GM12878 (cell line): ENCODE results near the gene ADRA2B. TPM values are rescaled to one million over a fixed set of nuclear protein-coding genes. Genes with fewer than 3 reads are reported as not detected.

ENCODE experiments used
- ATAC-seq: fragments of 200-7000 bp; cut with Tn5 transposase; 3 replicates; pipeline ENCODE4 v1.9.1; 2020; ENCODE audit warnings: mild to moderate bottlenecking, moderate library complexity
- BruUV-seq: library from RNA; stranded (reverse); fragments of 400-500 nt; replicated peaks from 2 replicates; lab custom pipeline; 2021; lab: Mats Ljungman, UMichigan
- CTCF ChIA-PET: fragments of 300-600 bp; sonication (Branson Sonifier 250); formaldehyde crosslinking; extraction: SDS; loops from one replicate; lab custom pipeline; 2021; ENCODE audit warnings: inconsistent platforms; lab: Yijun Ruan, JAX
- POLR2A ChIA-PET: fragments of 350-600 bp; formaldehyde crosslinking; extraction: SDS; loops from one replicate; lab custom pipeline; 2021; ENCODE audit warnings: inconsistent platforms; lab: Charles Lee
- RAD21 ChIA-PET: fragments of 300-600 bp; sonication (Branson Sonifier 250); formaldehyde crosslinking; loops from one replicate; lab custom pipeline; 2023; ENCODE audit warnings: antibody characterized with exemption; ENCODE audit not compliant: unreplicated experiment; lab: Charles Lee
- SMC1A ChIA-PET: fragments of 300-600 bp; sonication (Branson Sonifier 250); formaldehyde crosslinking; loops from one replicate; lab custom pipeline; 2023; ENCODE audit not compliant: unreplicated experiment, uncharacterized antibody; lab: Charles Lee
- DNase-seq: peaks from one replicate; pipeline ENCODE4 v3.0.0-alpha.2; 2011; ENCODE audit warnings: low read depth, low spot score
- FAIRE-seq: peaks from 3 replicates; lab custom pipeline; 2011; peaks lifted over from hg19 to GRCh38; lab: Jason Lieb, UNC
- H2AFZ ChIP-seq: 2 replicates; pipeline ENCODE4 v1.6.0; 2011; ENCODE audit warnings: low read depth, low read length, control low read depth; ENCODE audit not compliant: control insufficient read depth
- H3K27ac ChIP-seq: 2 replicates; pipeline ENCODE4 v1.5.1; 2011; ENCODE audit warnings: control low read depth; ENCODE audit not compliant: control insufficient read depth, insufficient read depth
- H3K27me3 ChIP-seq, 2 experiments: replicated peaks in 1 of 2; 2 replicates each; pipeline versions ENCODE4 v1.6.0 to v1.6.1; 2011; ENCODE audit warnings: low read length in 1 of 2; ENCODE audit not compliant: control insufficient read depth in 2 of 2, insufficient read depth in 2 of 2
- H3K36me3 ChIP-seq, 2 experiments: 2 replicates each; pipeline ENCODE4 v1.5.1; 2011; ENCODE audit warnings: low read length in 1 of 2; ENCODE audit not compliant: control insufficient read depth in 2 of 2, insufficient read depth in 2 of 2
- H3K4me1 ChIP-seq: 2 replicates; pipeline ENCODE4 v1.6.1; 2011; ENCODE audit warnings: mild to moderate bottlenecking, low read length, moderate library complexity, mixed read lengths; ENCODE audit not compliant: control insufficient read depth, insufficient read depth
- H3K4me2 ChIP-seq: 2 replicates; pipeline ENCODE4 v1.6.0; 2011; ENCODE audit warnings: control low read depth; ENCODE audit not compliant: control insufficient read depth, insufficient read depth
- H3K4me3 ChIP-seq: fragments of 200-600 bp; sonication (generic); 2 replicates; pipeline ENCODE4 v1.5.1; 2016
- H3K79me2 ChIP-seq: 2 replicates; pipeline ENCODE4 v1.6.0; 2011; ENCODE audit warnings: low read length; ENCODE audit not compliant: control insufficient read depth, insufficient read depth
- H3K9ac ChIP-seq: 2 replicates; pipeline ENCODE4 v1.8.0; 2011; ENCODE audit warnings: low read length, control low read depth, mixed read lengths; ENCODE audit not compliant: control insufficient read depth, insufficient read depth
- H3K9me3 ChIP-seq: replicated peaks from 3 replicates; pipeline ENCODE4 v1.5.1; 2011; ENCODE audit warnings: mild to moderate bottlenecking, low read length; ENCODE audit not compliant: control insufficient read depth, insufficient read depth
- H4K20me1 ChIP-seq: 2 replicates; pipeline ENCODE4 v1.6.0; 2011; ENCODE audit not compliant: control insufficient read depth, insufficient read depth
- CBFB ChIP-seq: IDR thresholded peaks from 2 replicates; pipeline ENCODE4 v1.6.1; 2016; ENCODE audit warnings: antibody characterized with exemption, low read depth
- IKZF1 ChIP-seq: fragments of 450-650 bp; conservative IDR thresholded peaks from 2 replicates; pipeline ENCODE4 v1.6.1; 2017; ENCODE audit warnings: antibody characterized with exemption, mild to moderate bottlenecking
- NFYB ChIP-seq: IDR thresholded peaks from 2 replicates; pipeline ENCODE4 v1.6.1; 2011; ENCODE audit warnings: low read depth, mild to moderate bottlenecking, low read length, improper control_type of control experiment, moderate library complexity; ENCODE audit not compliant: insufficient read depth
- PKNOX1 ChIP-seq: fragments of 450-650 bp; IDR thresholded peaks from 2 replicates; pipeline ENCODE4 v1.6.1; 2016; ENCODE audit warnings: mild to moderate bottlenecking
- POLR2AphosphoS2 ChIP-seq: IDR thresholded peaks from 2 replicates; pipeline ENCODE4 v1.6.1; 2011; ENCODE audit warnings: low read depth, mild to moderate bottlenecking, low read length, improper control_type of control experiment, moderate library complexity
- POU2F2 ChIP-seq: IDR thresholded peaks from 3 replicates; pipeline ENCODE4 v1.6.1; 2011; ENCODE audit warnings: low read depth, mild to moderate bottlenecking, low read length, borderline replicate concordance
- RAD51 ChIP-seq: fragments of 450-650 bp; IDR thresholded peaks from 2 replicates; pipeline ENCODE4 v1.6.1; 2016; ENCODE audit warnings: moderate library complexity, mild to moderate bottlenecking, inconsistent platforms
- RELB ChIP-seq: fragments of 450-650 bp; IDR thresholded peaks from 2 replicates; pipeline ENCODE4 v1.6.1; 2017; ENCODE audit warnings: low read depth, mild to moderate bottlenecking, moderate library complexity
- STAT1 ChIP-seq: fragments of 450-650 bp; conservative IDR thresholded peaks from 2 replicates; pipeline ENCODE4 v1.6.1; 2014; ENCODE audit warnings: antibody characterized with exemption, mild to moderate bottlenecking
- SUZ12 ChIP-seq: fragments of 200-600 bp; sonication (generic); IDR thresholded peaks from one replicate; pipeline ENCODE4 v1.6.1; 2018; ENCODE audit warnings: antibody characterized with exemption, mild to moderate bottlenecking; ENCODE audit not compliant: unreplicated experiment
- TCF12 ChIP-seq: IDR thresholded peaks from 2 replicates; pipeline ENCODE4 v1.6.1; 2011; ENCODE audit warnings: low read depth, mild to moderate bottlenecking, low read length
- ZNF217 ChIP-seq: fragments of 450-650 bp; IDR thresholded peaks from 2 replicates; pipeline ENCODE4 v1.6.1; 2017; ENCODE audit warnings: antibody characterized with exemption, mild to moderate bottlenecking
- ZNF592 ChIP-seq: fragments of 450-650 bp; IDR thresholded peaks from 2 replicates; pipeline ENCODE4 v1.6.1; 2017; ENCODE audit warnings: mild to moderate bottlenecking, moderate library complexity
- WGBS: methylation state at CpG from one replicate; pipeline ENCODE4 v1.1.6; 2016; ENCODE audit warnings: low lambda C conversion rate; ENCODE audit not compliant: insufficient replicate concordance, insufficient coverage; ENCODE audit errors: missing lambda C conversion rate; 5-methylcytosine and 5-hydroxymethylcytosine counted together
- in situ Hi-C: fragments of 300-500 bp; cut with MboI; formaldehyde crosslinking; loops from 9 replicates; pipeline ENCODE4 v1.14.3; 2018; ENCODE audit warnings: mixed read lengths
- intact Hi-C: fragments of 100-400 bp; cut with micrococcal nuclease; formaldehyde crosslinking; loops from one replicate; pipeline ENCODE4 v1.14.2; 2022; ENCODE audit not compliant: unreplicated experiment
- polyA plus RNA-seq, 11 experiments: library from polyadenylated mRNA; depleted of rRNA in 4 of 11; unstranded in 6 of 11; stranded (reverse) in 5 of 11; fragments of >200 nt; fragmentation: Nextera tagmentation in 4 of 11; fragmentation: Illumina TruSeq in 1 of 11; extraction: Ambion mirVana in 4 of 11; extraction: Trizol in 1 of 11; gene quantifications; 1 replicate in 1 of 11; 2 replicates in 10 of 11; pipeline versions ENCODE4 v1.2.1 to v1.2.3, GENCODE V29; 2011 to 2016; ENCODE audit warnings: inconsistent platforms in 2 of 11, missing spikeins in 2 of 11, low read depth in 1 of 11
- total RNA-seq, 4 experiments: library from RNA; depleted of rRNA in 3 of 4; stranded (reverse); fragments of >200 nt in 3 of 4; fragmentation: Illumina TruSeq in 1 of 4; extraction: Trizol in 1 of 4; gene quantifications; 2 replicates each; pipeline versions ENCODE4 v1.2.1 to v1.2.3, GENCODE V29; 2013 to 2021

The ADRA2B gene
- total and polyA plus RNA-seq, 10 of the 15 experiments (the other 5 are each of a cell fraction or from before 2014, with no cell fraction given) = 0.01 to 0.10 (median 0.04) TPM; not detected in 6

- TF ChIP-seq PKNOX1 (peak; percentile 44; the same call in 1 of the 2 replicates), RAD51 (no peak), IKZF1 (peak; percentile 35), CBFB (no peak), POU2F2 (no peak), SUZ12 (no peak), STAT1 (no peak), NFYB (no peak)
Measured at GRCh38 chr2:96156926-96157648, 40.7 kb upstream of the ADRA2B start (continued).

GRCh38 chr2:96156011-96156820, 39.8 kb upstream of the ADRA2B start:
- ATAC-seq = peak; percentile 32
- TSS peak; percentile 73 for BruUV-seq
- Histone ChIP-seq H3K79me2 (no peaks in the 10 kb centered on the region), H3K27me3 (no peaks in the 10 kb centered on the region), H4K20me1 (no peaks in the 10 kb centered on the region), H2AFZ (peak overlapping the region; percentile 30; the same call in 1 of the 2 replicates), H3K4me1 (peaks cover 47% of the 10 kb centered on the region), H3K4me2 (peak overlapping the region; percentile 78; the same call in 1 of the 2 replicates), H3K27ac (peak overlapping the region; percentile 95), H3K9ac (peak overlapping the region; percentile 68), H3K36me3 (no peaks in the 10 kb centered on the region), H3K4me3 (no peak overlapping the region), H3K9me3 (peaks cover 3% of the 10 kb centered on the region; the same call in 2 of the 3 replicates)
- in situ Hi-C loops (no loop called here), intact Hi-C loops (no loop called here)
- WGBS = 55% methylated on average over 9 of the region's 10 CpGs
- RAD21 ChIA-PET = interaction anchor here (0.7 to 6.3 kb wide), 6 partner anchors 8 to 18 kb away, joined by 3 to 182 read pairs (median 4); partner anchors contain the start of genes ASTL and DUSP2
- SMC1A ChIA-PET = interaction anchor here (0.6 to 6.6 kb wide), 8 partner anchors 7 to 118 kb away, joined by 3 to 139 read pairs (median 4); partner anchors contain the start of genes ASTL and DUSP2
- POLR2A ChIA-PET = interaction anchor here (0.6 to 6.4 kb wide), 7 partner anchors 8 to 372 kb away, joined by 3 to 161 read pairs (median 4); partner anchors contain the start of genes ASTL and DUSP2
- CTCF ChIA-PET = interaction anchor here (1.1 to 4.2 kb wide), 7 partner anchors 10 to 20 kb away, joined by 3 to 42 read pairs (median 4); partner anchors contain the start of genes ASTL and DUSP2
- peak; percentile 59 for FAIRE-seq
- no peak for DNase-seq
- 0 out of 2 replicates have a peak, but pooled peaks have one; percentile 18 for TF ChIP-seq ZNF217
- 0 out of 2 replicates have a peak, but pooled peaks have one; percentile 17 for TF ChIP-seq RELB
- TF ChIP-seq POLR2AphosphoS2 = no peak
- TF ChIP-seq TCF12 = peak; percentile 17; the same call in 1 of the 2 replicates
- TF ChIP-seq ZNF592 = peak; percentile 77; the same call in 1 of the 2 replicates
